HG02840 (cell line): ENCODE data around the gene ANAPC2.

ENCODE experiments used
- ATAC-seq: cut with Tn5 transposase; IDR thresholded peaks from one replicate; pipeline ENCODE4 v1.9.1; 2021; ENCODE audit warnings: mild to moderate bottlenecking, moderate library complexity, moderate number of reproducible peaks; ENCODE audit not compliant: unreplicated experiment, low FRiP score

The ANAPC2 gene

GRCh38 chr9:137176302-137177182 is 11.8 kb downstream of the ANAPC2 start:
- ATAC-seq, result no peak

- no peak for ATAC-seq
Observed at GRCh38 chr9:137175345-137175961, 12.9 kb downstream of the ANAPC2 start.

- no peak for ATAC-seq
Observed at GRCh38 chr9:137174722-137175293, 13.6 kb downstream of the ANAPC2 start.

GRCh38 chr9:137173796-137174664 is 14.3 kb downstream of the ANAPC2 start:
- no peak for ATAC-seq

- no peak for ATAC-seq
Observed at GRCh38 chr9:137172901-137173795, 15.2 kb downstream of the ANAPC2 start.

GRCh38 chr9:137171149-137171900 is 17.0 kb downstream of the ANAPC2 start:
- ATAC-seq, result no peak

- ATAC-seq, result no peak
Observed at GRCh38 chr9:137170486-137171148, 17.7 kb downstream of the ANAPC2 start.

- no peak for ATAC-seq
Observed at GRCh38 chr9:137169896-137170358, 18.4 kb downstream of the ANAPC2 start, which contains the start of gene LRRC26. TSS of gene LRRC26 (minus strand) at chr9:137170051. CDS start at chr9:137169943, 108 bp downstream.

GRCh38 chr9:137168904-137169856 is 19.2 kb downstream of the ANAPC2 start:
- no peak for ATAC-seq

GRCh38 chr9:137168573-137168903 is 19.8 kb downstream of the ANAPC2 start:
- ATAC-seq, result no peak

- no peak for ATAC-seq
Observed at GRCh38 chr9:137167747-137168572, 20.4 kb downstream of the ANAPC2 start.

- ATAC-seq, result no peak
Observed at GRCh38 chr9:137167277-137167746, 21.0 kb downstream of the ANAPC2 start.

GRCh38 chr9:137166380-137167229 is 21.8 kb downstream of the ANAPC2 start:
- ATAC-seq, result no peak

GRCh38 chr9:137165250-137165836 is 23.0 kb downstream of the ANAPC2 start:
- no peak for ATAC-seq
